ENCODE data around the gene MACROD1. TPM values are rescaled to one million over a fixed set of nuclear protein-coding genes. Genes with fewer than 3 reads are reported as not detected.
A peak's percentile ranks its signal among the peaks of the same experiment; 100 is the strongest.

The MACROD1 gene
- total and polyA plus RNA-seq, 2 of the 13 experiments (the other 11 are each of a cell fraction or from before 2014, with no cell fraction given): 23.1 to 34.5 TPM

- ChIA-PET POLR2A (interaction anchor here (0.7 to 1.6 kb wide), 14 partner anchors 8 to 326 kb away, joined by 3 to 5 read pairs (median 3); partner anchors contain the start of genes COX8A, NUDT22, RTN3 and TRPT1), CTCF (ENCODE audit: low intra/inter-chr PET ratio, low total read pairs) (no interaction called here)
- FAIRE-seq (no peak), DNase-seq (ENCODE audit: low spot score) (no peak), ATAC-seq (peak; percentile 49)
- no peak overlapping the region for H3K27ac ChIP-seq (ENCODE audit: extremely low read length, insufficient read depth, low read length)
- intact Hi-C loops (cut with micrococcal nuclease; ENCODE audit: unreplicated experiment) (loop anchor here (1.0 kb wide), 1 partner anchor 33 kb away; the partner anchor contains the start of gene COX8A), in situ Hi-C loops (cut with HindIII; ENCODE audit: extremely low pct_ligation_motif_present, low pct_unique_long_range_greater_than_20kb) (no loop called here)
- 12% methylated on average over 21 of the region's 27 CpGs for WGBS (ENCODE audit: low lambda C conversion rate)
- H3K4me3 ChIP-seq (replicated peaks in 1 of 3; ENCODE audit: insufficient read depth in 1 of 3, low read depth in 2 of 3, low read length in 3 of 3): peak overlapping the region; percentile 9 to 70 (median 60); a peak in 5 of 6 replicates
- H2AFZ ChIP-seq (ENCODE audit: low read length): no peak overlapping the region
- H3K79me2 ChIP-seq (ENCODE audit: insufficient read depth, low read length): no peaks in the 10 kb centered on the region
- BruUV-seq (replicated peaks): TSS peak; percentile 61
- H3K9ac ChIP-seq (ENCODE audit: insufficient read depth, low read depth, low read length): no peak overlapping the region; the same call in 1 of the 2 replicates
- peaks cover 21% of the 10 kb centered on the region for H3K4me1 ChIP-seq (ENCODE audit: insufficient read depth, low read length)
- peaks cover 10% of the 10 kb centered on the region; the same call in 1 of the 2 replicates for H3K9me3 ChIP-seq (ENCODE audit: low read length)
- H3K27me3 ChIP-seq (ENCODE audit: control insufficient read depth in 1 of 2, insufficient read depth in 2 of 2, low read length in 2 of 2): no peaks in the 10 kb centered on the region
- H4K20me1 ChIP-seq (ENCODE audit: insufficient read depth, low read length): peaks cover 4% of the 10 kb centered on the region; the same call in 1 of the 2 replicates
- peak overlapping the region; percentile 85 for H3K4me2 ChIP-seq (ENCODE audit: low read depth, low read length)
- no peaks in the 10 kb centered on the region for H3K36me3 ChIP-seq (replicated peaks in 1 of 2; ENCODE audit: control insufficient read depth in 1 of 2, insufficient read depth in 2 of 2, low read length in 2 of 2)
- TF ChIP-seq ZNF777 (CRISPR knock-in tag; IDR thresholded peaks at IDR 0.05) (no peak), HDAC2 (CRISPR knock-in tag; IDR thresholded peaks at IDR 0.05) (no peak), LBX2 (CRISPR knock-in tag; IDR thresholded peaks at IDR 0.05; ENCODE audit: borderline replicate concordance) (no peak), RFX3 (CRISPR knock-in tag; IDR thresholded peaks at IDR 0.05) (no peak), ZNF605 (CRISPR knock-in tag; IDR thresholded peaks at IDR 0.05) (peak; percentile 36; the same call in 1 of the 2 replicates), DZIP1 (CRISPR knock-in tag; IDR thresholded peaks at IDR 0.05) (0 out of 2 replicates have a peak, but pooled peaks have one; percentile 25), ZNF597 (CRISPR knock-in tag; IDR thresholded peaks at IDR 0.05) (no peak), ZNF317 (CRISPR knock-in tag; IDR thresholded peaks at IDR 0.05) (no peak), ZFY (CRISPR knock-in tag; IDR thresholded peaks at IDR 0.05) (no peak), ZNF276 (CRISPR knock-in tag; IDR thresholded peaks at IDR 0.05; ENCODE audit: low read depth) (0 out of 2 replicates have a peak, but pooled peaks have one; percentile 11), KDM5B (CRISPR knock-in tag; IDR thresholded peaks at IDR 0.05; ENCODE audit: borderline replicate concordance) (no peak; the same call in 1 of the 2 replicates), NFATC3 (CRISPR knock-in tag; IDR thresholded peaks at IDR 0.05) (0 out of 2 replicates have a peak, but pooled peaks have one; percentile 14), ZNF12 (CRISPR knock-in tag; IDR thresholded peaks at IDR 0.05) (no peak), E2F2 (CRISPR knock-in tag; IDR thresholded peaks at IDR 0.05; ENCODE audit: borderline replicate concordance) (no peak), ZNF619 (CRISPR knock-in tag; IDR thresholded peaks at IDR 0.05) (no peak), ZNF354B (CRISPR knock-in tag; IDR thresholded peaks at IDR 0.05) (no peak), ZNF543 (CRISPR knock-in tag; IDR thresholded peaks at IDR 0.05) (peak; percentile 44; the same call in 1 of the 2 replicates)
Measured at GRCh38 chr11:64007160-64007628, 158.7 kb downstream of the MACROD1 start.

Measured in HepG2 (cell line).